GM21423 (cell line): Measurements from ENCODE around the gene AK8.

Experiments used
- ATAC-seq: cut with Tn5 transposase; IDR thresholded peaks from one replicate; pipeline ENCODE4 v1.9.1; 2021; ENCODE audit warnings: mild to moderate bottlenecking, moderate library complexity; ENCODE audit not compliant: unreplicated experiment

AK8 gene

GRCh38 chr9:132877824-132878694 is at the start of gene AK8:
AK8 (minus strand) TSS chr9:132878284; CDS start chr9:132878255, 29 bp downstream.
- peak; percentile 86 for ATAC-seq

- no peak for ATAC-seq
These were observed 49.6 kb upstream of the AK8 start for GRCh38 chr9:132927704-132928103.

GRCh38 chr9:132923346-132923902 is 45.3 kb upstream of the AK8 start:
- no peak for ATAC-seq

GRCh38 chr9:132919614-132920268 is 41.7 kb upstream of the AK8 start:
- ATAC-seq: no peak

GRCh38 chr9:132914924-132915323 is 36.8 kb upstream of the AK8 start:
- no peak for ATAC-seq

- no peak for ATAC-seq
These were observed 34.0 kb upstream of the AK8 start for GRCh38 chr9:132912131-132912530.

- ATAC-seq: no peak
These were observed 32.3 kb upstream of the AK8 start for GRCh38 chr9:132910376-132910775.

GRCh38 chr9:132909311-132909710 is 31.2 kb upstream of the AK8 start:
- ATAC-seq: no peak

- ATAC-seq: no peak
These were observed 30.6 kb upstream of the AK8 start for GRCh38 chr9:132908635-132909034.

GRCh38 chr9:132905726-132906125 is 27.6 kb upstream of the AK8 start:
- ATAC-seq: no peak

GRCh38 chr9:132903574-132904492 is 25.7 kb upstream of the AK8 start:
- ATAC-seq: no peak

GRCh38 chr9:132901858-132902831 is 24.1 kb upstream of the AK8 start:
- no peak for ATAC-seq

- ATAC-seq: no peak
These were observed 20.0 kb upstream of the AK8 start for GRCh38 chr9:132898051-132898450.

- ATAC-seq: no peak
These were observed 18.8 kb upstream of the AK8 start for GRCh38 chr9:132896906-132897305.

GRCh38 chr9:132896264-132896663 is 18.2 kb upstream of the AK8 start:
- no peak for ATAC-seq

- no peak for ATAC-seq
These were observed 17.1 kb upstream of the AK8 start for GRCh38 chr9:132894862-132895835.

GRCh38 chr9:132894346-132894745 is 16.3 kb upstream of the AK8 start:
- ATAC-seq: no peak

GRCh38 chr9:132892400-132892799 is 14.3 kb upstream of the AK8 start:
- ATAC-seq: no peak

- no peak for ATAC-seq
These were observed 10.1 kb upstream of the AK8 start for GRCh38 chr9:132888151-132888550.
